H9 (cell line): ENCODE results near the gene BUB3. TPM values are rescaled to one million over a fixed set of nuclear protein-coding genes. Genes with fewer than 3 reads are reported as not detected.

Experiments
- DNase-seq: peaks from one replicate; pipeline ENCODE4 v3.0.0-alpha.2; 2017
- H2AFZ ChIP-seq: one replicate; pipeline ENCODE4 v1.6.1; 2013; ENCODE audit warnings: mild to moderate bottlenecking, low read length, control low read depth, moderate library complexity
- H2AK5ac ChIP-seq: 2 replicates; pipeline ENCODE4 v1.6.1; 2013; ENCODE audit warnings: low read length, control low read depth, mixed read lengths; ENCODE audit not compliant: insufficient read length
- H2BK120ac ChIP-seq: one replicate; pipeline ENCODE4 v1.6.1; 2013; ENCODE audit warnings: low read depth, mild to moderate bottlenecking, low read length, control low read depth, inconsistent platforms; ENCODE audit not compliant: poor library complexity, severe bottlenecking
- H2BK12ac ChIP-seq: 2 replicates; pipeline ENCODE4 v1.6.1; 2013; ENCODE audit warnings: low read length, control low read depth, mixed read lengths, low read depth; ENCODE audit not compliant: insufficient read length
- H2BK15ac ChIP-seq: 2 replicates; pipeline ENCODE4 v1.6.1; 2013; ENCODE audit warnings: low read depth, low read length, control low read depth
- H2BK20ac ChIP-seq: one replicate; pipeline ENCODE4 v1.6.1; 2013; ENCODE audit warnings: low read depth, mild to moderate bottlenecking, low read length, control low read depth, inconsistent platforms; ENCODE audit not compliant: poor library complexity, severe bottlenecking
- H2BK5ac ChIP-seq: 2 replicates; pipeline ENCODE4 v1.6.1; 2013; ENCODE audit warnings: low read length, control low read depth, mixed read lengths; ENCODE audit not compliant: insufficient read length
- H3K14ac ChIP-seq: 2 replicates; pipeline ENCODE4 v1.6.1; 2013; ENCODE audit warnings: low read length, control low read depth; ENCODE audit not compliant: insufficient read depth
- H3K18ac ChIP-seq: 2 replicates; pipeline ENCODE4 v1.6.1; 2013; ENCODE audit warnings: low read depth, mild to moderate bottlenecking, mixed read lengths, low read length, control low read depth; ENCODE audit not compliant: insufficient read length
- H3K23ac ChIP-seq: 2 replicates; pipeline ENCODE4 v1.6.1; 2013; ENCODE audit warnings: low read length, control low read depth, mixed read lengths, low read depth; ENCODE audit not compliant: insufficient read length
- H3K23me2 ChIP-seq: 2 replicates; pipeline ENCODE4 v1.6.1; 2013; ENCODE audit warnings: low read depth, mild to moderate bottlenecking, mixed read lengths, low read length, control low read depth; ENCODE audit not compliant: insufficient read length, poor library complexity, severe bottlenecking
- H3K27ac ChIP-seq: 2 replicates; pipeline ENCODE4 v1.5.1; 2013; ENCODE audit warnings: low read length, control low read depth, mixed read lengths, low read depth; ENCODE audit not compliant: insufficient read length
- H3K27me3 ChIP-seq: 2 replicates; pipeline ENCODE4 v1.6.1; 2013; ENCODE audit warnings: low read length, control low read depth, inconsistent platforms; ENCODE audit not compliant: insufficient read depth
- H3K4ac ChIP-seq: 2 replicates; pipeline ENCODE4 v1.6.1; 2013; ENCODE audit warnings: low read depth, mild to moderate bottlenecking, control low read depth, inconsistent platforms, low read length, moderate library complexity
- H3K4me1 ChIP-seq: 2 replicates; pipeline ENCODE4 v1.6.1; 2013; ENCODE audit warnings: low read length, control low read depth, inconsistent platforms; ENCODE audit not compliant: insufficient read depth
- H3K4me2 ChIP-seq: 2 replicates; pipeline ENCODE4 v1.6.1; 2013; ENCODE audit warnings: low read length, control low read depth, mixed read lengths; ENCODE audit not compliant: insufficient read length, insufficient read depth
- H3K56ac ChIP-seq: 2 replicates; pipeline ENCODE4 v1.6.1; 2013; ENCODE audit warnings: low read depth, mild to moderate bottlenecking, mixed read lengths, low read length, control low read depth; ENCODE audit not compliant: insufficient read length
- H3K79me1 ChIP-seq: 2 replicates; pipeline ENCODE4 v1.6.1; 2013; ENCODE audit warnings: low read depth, mild to moderate bottlenecking, moderate library complexity, low read length, control low read depth, inconsistent platforms; ENCODE audit not compliant: insufficient read depth, poor library complexity, severe bottlenecking
- H3K79me2 ChIP-seq: 2 replicates; pipeline ENCODE4 v1.6.1; 2013; ENCODE audit warnings: low read length, control low read depth, inconsistent platforms; ENCODE audit not compliant: insufficient read depth
- H3K9ac ChIP-seq: 2 replicates; pipeline ENCODE4 v1.6.1; 2013; ENCODE audit warnings: low read length, control low read depth, mixed read lengths; ENCODE audit not compliant: insufficient read length; ENCODE audit errors: extremely low read depth
- H3K9me3 ChIP-seq: one replicate; pipeline ENCODE4 v1.6.1; 2013; ENCODE audit warnings: low read depth, low read length, inconsistent platforms; ENCODE audit not compliant: control insufficient read depth
- H3T11ph ChIP-seq: one replicate; pipeline ENCODE4 v1.6.1; 2013; ENCODE audit warnings: mild to moderate bottlenecking, low read length, control low read depth, inconsistent platforms
- H4K20me1 ChIP-seq: one replicate; pipeline ENCODE4 v1.6.1; 2013; ENCODE audit not compliant: control insufficient read depth, insufficient read length, insufficient read depth
- H4K5ac ChIP-seq: 2 replicates; pipeline ENCODE4 v1.6.1; 2013; ENCODE audit warnings: low read depth, mild to moderate bottlenecking, mixed read lengths, low read length, control low read depth; ENCODE audit not compliant: insufficient read length
- H4K8ac ChIP-seq: replicated peaks from 2 replicates; pipeline ENCODE4 v1.6.1; 2013; ENCODE audit warnings: low read length, control low read depth, mixed read lengths, low read depth; ENCODE audit not compliant: insufficient read length
- H4K91ac ChIP-seq: 2 replicates; pipeline ENCODE4 v1.6.1; 2013; ENCODE audit warnings: low read depth, mild to moderate bottlenecking, moderate library complexity, mixed read lengths, low read length, control low read depth; ENCODE audit not compliant: insufficient read length
- H3K27ac Mint-ChIP-seq, 3 experiments: 2 replicates in 2 of 3; 3 replicates in 1 of 3; pipeline ENCODE4 v1.8.0; 2020 to 2021; ENCODE audit warnings: mixed read lengths in 3 of 3, mild to moderate bottlenecking in 1 of 3, moderate library complexity in 1 of 3
- H3K27me3 Mint-ChIP-seq: 2 replicates; pipeline ENCODE4 v1.8.0; 2021; ENCODE audit warnings: low read depth, mild to moderate bottlenecking, moderate library complexity, mixed read lengths
- H3K36me3 Mint-ChIP-seq, 3 experiments: 2 replicates in 2 of 3; 3 replicates in 1 of 3; pipeline ENCODE4 v1.8.0; 2020 to 2021; ENCODE audit warnings: low read depth in 3 of 3, mixed read lengths in 3 of 3; ENCODE audit not compliant: insufficient read depth in 1 of 3
- H3K4me1 Mint-ChIP-seq, 2 experiments: 2 replicates each; pipeline ENCODE4 v1.8.0; 2020; ENCODE audit warnings: mixed read lengths in 2 of 2
- H3K4me3 Mint-ChIP-seq, 2 experiments: 2 replicates in 1 of 2; 3 replicates in 1 of 2; pipeline ENCODE4 v1.8.0; 2020 to 2021; ENCODE audit warnings: mild to moderate bottlenecking in 2 of 2, mixed read lengths in 2 of 2, moderate library complexity in 1 of 2
- H3K9me3 Mint-ChIP-seq, 2 experiments: 2 replicates in 1 of 2; 3 replicates in 1 of 2; pipeline ENCODE4 v1.8.0; 2020; ENCODE audit warnings: mild to moderate bottlenecking in 2 of 2, mixed read lengths in 2 of 2, moderate library complexity in 1 of 2
- WGBS: extraction: QIAGEN DNeasy Blood & Tissue Kit; methylation state at CpG from one replicate; pipeline ENCODE4 v1.1.7; 2013; ENCODE audit warnings: missing lambda C conversion rate, low lambda C conversion rate, mixed read lengths; ENCODE audit not compliant: insufficient read length; ENCODE audit errors: extremely low coverage; 5-methylcytosine and 5-hydroxymethylcytosine counted together
- total RNA-seq: library from RNA; stranded (reverse); gene quantifications from 2 replicates; pipeline ENCODE4 v1.2.1, GENCODE V29; 2021
- TF ChIP-seq, protein P1 (sequence below): fragments of 200-600 bp; sonication (generic); conservative IDR thresholded peaks from 3 replicates; pipeline ENCODE4 v1.8.0; 2021; ENCODE audit warnings: antibody characterized with exemption, mild to moderate bottlenecking

Gene BUB3
- total RNA-seq, 1 experiment from 2014 or later = 200 TPM

DNA sequence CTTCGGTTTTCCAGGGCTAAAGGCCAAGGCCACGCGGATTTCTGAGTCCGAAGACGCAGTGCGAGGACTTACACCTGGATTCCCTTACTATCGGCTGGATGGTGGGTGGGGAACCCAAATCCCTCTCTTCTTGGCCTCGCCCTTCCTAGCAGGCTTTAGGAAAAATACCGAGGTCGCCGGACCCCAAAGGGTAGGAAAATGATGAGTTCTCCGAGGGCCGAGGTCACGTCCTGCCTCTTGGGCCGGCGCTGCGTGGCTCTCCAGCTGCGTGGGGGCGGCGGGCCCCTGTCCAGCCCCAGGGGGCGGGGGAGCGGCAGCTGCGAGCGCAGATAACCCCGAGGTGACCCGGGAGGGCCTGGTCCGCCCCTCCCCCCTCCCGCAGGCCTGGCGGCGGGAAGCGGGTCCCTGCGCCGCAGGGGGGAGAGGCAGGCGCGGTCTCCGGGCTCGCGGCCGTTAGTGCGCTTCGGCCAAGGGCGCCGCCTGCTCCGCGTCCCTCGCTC, 19.2 kb upstream of the BUB3 start:
- H2BK20ac ChIP-seq = no peak overlapping the region
- H3K79me1 ChIP-seq = no peaks in the 10 kb centered on the region
- no peak overlapping the region for H2AFZ ChIP-seq
- H2BK12ac ChIP-seq = no peak overlapping the region
- no peak overlapping the region for H4K91ac ChIP-seq
- H3K4me1 ChIP-seq = no peaks in the 10 kb centered on the region; the same call in 1 of the 2 replicates
- no peak overlapping the region for H2BK120ac ChIP-seq
- Mint-ChIP-seq H3K4me1 (peaks cover 31 to 45% of the 10 kb centered on the region in 2 experiments), H3K36me3 (no peaks in the 10 kb centered on the region), H3K9me3 (peaks cover 2 to 8% of the 10 kb centered on the region in 2 experiments; a peak in 4 of 5 replicates), H3K27me3 (peaks cover 98% of the 10 kb centered on the region), H3K27ac (no peak overlapping the region), H3K4me3 (peak overlapping the region; percentile 50 to 84)
- DNase-seq = no peak
- TF ChIP-seq, protein P1, sequence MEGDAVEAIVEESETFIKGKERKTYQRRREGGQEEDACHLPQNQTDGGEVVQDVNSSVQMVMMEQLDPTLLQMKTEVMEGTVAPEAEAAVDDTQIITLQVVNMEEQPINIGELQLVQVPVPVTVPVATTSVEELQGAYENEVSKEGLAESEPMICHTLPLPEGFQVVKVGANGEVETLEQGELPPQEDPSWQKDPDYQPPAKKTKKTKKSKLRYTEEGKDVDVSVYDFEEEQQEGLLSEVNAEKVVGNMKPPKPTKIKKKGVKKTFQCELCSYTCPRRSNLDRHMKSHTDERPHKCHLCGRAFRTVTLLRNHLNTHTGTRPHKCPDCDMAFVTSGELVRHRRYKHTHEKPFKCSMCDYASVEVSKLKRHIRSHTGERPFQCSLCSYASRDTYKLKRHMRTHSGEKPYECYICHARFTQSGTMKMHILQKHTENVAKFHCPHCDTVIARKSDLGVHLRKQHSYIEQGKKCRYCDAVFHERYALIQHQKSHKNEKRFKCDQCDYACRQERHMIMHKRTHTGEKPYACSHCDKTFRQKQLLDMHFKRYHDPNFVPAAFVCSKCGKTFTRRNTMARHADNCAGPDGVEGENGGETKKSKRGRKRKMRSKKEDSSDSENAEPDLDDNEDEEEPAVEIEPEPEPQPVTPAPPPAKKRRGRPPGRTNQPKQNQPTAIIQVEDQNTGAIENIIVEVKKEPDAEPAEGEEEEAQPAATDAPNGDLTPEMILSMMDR = no peak
- H3K9ac ChIP-seq = no peak overlapping the region
- H4K8ac ChIP-seq = no peak overlapping the region
- no peak overlapping the region for H3K23ac ChIP-seq
- no peak overlapping the region for H3K14ac ChIP-seq
- no peaks in the 10 kb centered on the region for H3K79me2 ChIP-seq
- H3K4me2 ChIP-seq = peak overlapping the region; percentile 89
- H3K4ac ChIP-seq = no peak overlapping the region
- no peak overlapping the region for H3K27ac ChIP-seq
- peaks cover 35% of the 10 kb centered on the region for H3K23me2 ChIP-seq
- H2BK15ac ChIP-seq = no peak overlapping the region
- no peak overlapping the region for H4K5ac ChIP-seq
- no peak overlapping the region for H3K18ac ChIP-seq
- H3K9me3 ChIP-seq = no peaks in the 10 kb centered on the region
- no peak overlapping the region for H3T11ph ChIP-seq
- no CpG with 5 or more reads among the region's 46 CpGs for WGBS
- no peak overlapping the region for H2BK5ac ChIP-seq
- H3K27me3 ChIP-seq = peaks cover 72% of the 10 kb centered on the region
- H4K20me1 ChIP-seq = no peaks in the 10 kb centered on the region
- H3K56ac ChIP-seq = no peak overlapping the region
- no peak overlapping the region for H2AK5ac ChIP-seq
